Retina (tissue), 1 donor: ENCODE measurements around the gene MPP7.

ENCODE experiments used
- DNase-seq: peaks from one replicate; pipeline ENCODE4 v3.0.0-alpha.2; 2016

The MPP7 gene

GRCh38 chr10:28263136-28263857 lies 39.6 kb downstream of the MPP7 start:
- no peak for DNase-seq

- no peak for DNase-seq
Observed at GRCh38 chr10:28256776-28257175, 46.1 kb downstream of the MPP7 start.

- no peak for DNase-seq
Observed at GRCh38 chr10:28254290-28254985, 48.4 kb downstream of the MPP7 start.

GRCh38 chr10:28253169-28253785 lies 49.6 kb downstream of the MPP7 start:
- no peak for DNase-seq
